RWPE2 (cell line): ENCODE data around the gene SNTB2.
"Not testable (repeated sequence)": the region's sequence is repeated elsewhere in the genome, so short reads cannot be mapped to it uniquely, and the experiment has no call there.

Experiments
- ATAC-seq: fragments of 200-7000 bp; cut with Tn5 transposase; 3 replicates; pipeline ENCODE4 v1.9.1; 2021; ENCODE audit warnings: low read depth
- DNase-seq: peaks from one replicate; pipeline ENCODE4 v3.0.0-alpha.2; 2020; ENCODE audit warnings: low spot score
- H3K27ac ChIP-seq: fragments of 450-650 bp; 2 replicates; pipeline ENCODE4 v1.5.1; 2017; ENCODE audit warnings: mild to moderate bottlenecking; ENCODE audit not compliant: poor library complexity, severe bottlenecking
- H3K27me3 ChIP-seq: fragments of 250-450 bp; sonication (Bioruptor Pico); 2 replicates; pipeline ENCODE4 v1.5.1; 2021; ENCODE audit warnings: mild to moderate bottlenecking, moderate library complexity; ENCODE audit not compliant: insufficient read depth, poor library complexity, severe bottlenecking
- H3K36me3 ChIP-seq: fragments of 250-450 bp; sonication (Bioruptor Pico); 2 replicates; pipeline ENCODE4 v1.5.1; 2020; ENCODE audit warnings: low read depth, mild to moderate bottlenecking, moderate library complexity
- H3K4me1 ChIP-seq: fragments of 250-450 bp; sonication (Bioruptor Pico); 2 replicates; pipeline ENCODE4 v1.5.1; 2021; ENCODE audit warnings: mild to moderate bottlenecking, moderate library complexity; ENCODE audit not compliant: insufficient read depth, poor library complexity, severe bottlenecking
- H3K4me3 ChIP-seq: fragments of 250-450 bp; sonication (Bioruptor Pico); 2 replicates; pipeline ENCODE4 v1.5.1; 2021; ENCODE audit warnings: mild to moderate bottlenecking, moderate library complexity; ENCODE audit not compliant: severe bottlenecking
- H3K9me3 ChIP-seq: fragments of 250-450 bp; sonication (Bioruptor Pico); 2 replicates; pipeline ENCODE4 v1.5.1; 2021; ENCODE audit warnings: mild to moderate bottlenecking, moderate library complexity; ENCODE audit not compliant: severe bottlenecking
- CTCF ChIP-seq: fragments of 450-650 bp; IDR thresholded peaks from one replicate; pipeline ENCODE4 v1.5.1; 2017; ENCODE audit warnings: mild to moderate bottlenecking, moderate library complexity; ENCODE audit not compliant: poor library complexity, severe bottlenecking

The SNTB2 gene

GRCh38 chr16:69186642-69187445 is at the start of gene SNTB2:
SNTB2 (plus strand) TSS chr16:69187164; CDS start chr16:69187167, 3 bp downstream.
- Histone ChIP-seq H3K27ac (peak within 1 kb of the TSS; percentile 77), H3K4me1 (peaks cover 32% of the 10 kb centered on the region), H3K36me3 (no peaks in the 10 kb centered on the region), H3K4me3 (peak within 1 kb of the TSS; percentile 86), H3K27me3 (no peaks in the 10 kb centered on the region), H3K9me3 (no peaks in the 10 kb centered on the region)
- DNase-seq: peak; percentile 94
- peak; percentile 89 for ATAC-seq
- peak; percentile 2 for TF ChIP-seq CTCF

- no peak overlapping the region for H3K4me3 ChIP-seq
These were observed 48.4 kb upstream of the SNTB2 start for GRCh38 chr16:69138608-69139007.

GRCh38 chr16:69139464-69139863 is 47.5 kb upstream of the SNTB2 start:
- H3K4me3 ChIP-seq, H3K27me3 ChIP-seq, H3K9me3 ChIP-seq, H3K4me1 ChIP-seq, H3K27ac ChIP-seq, ATAC-seq, DNase-seq: not testable (repeated sequence)
- peaks cover 96% of the 10 kb centered on the region for H3K36me3 ChIP-seq

More at GRCh38 chr16:69138608-69139007, 48.4 kb upstream of the SNTB2 start:
- ATAC-seq (no peak), DNase-seq (no peak)
- Histone ChIP-seq H3K27me3 (no peaks in the 10 kb centered on the region), H3K36me3 (peaks cover 87% of the 10 kb centered on the region), H3K27ac (no peak overlapping the region), H3K4me1 (peaks cover 4% of the 10 kb centered on the region), H3K9me3 (no peaks in the 10 kb centered on the region)
- no peak for TF ChIP-seq CTCF

- Histone ChIP-seq H3K4me3 (no peak overlapping the region), H3K27me3 (no peaks in the 10 kb centered on the region), H3K9me3 (no peaks in the 10 kb centered on the region), H3K4me1 (no peaks in the 10 kb centered on the region), H3K27ac (no peak overlapping the region), H3K36me3 (peaks cover 98% of the 10 kb centered on the region)
- no peak for ATAC-seq
- DNase-seq: no peak
- no peak for TF ChIP-seq CTCF
These were observed 46.0 kb upstream of the SNTB2 start for GRCh38 chr16:69141014-69141413.

GRCh38 chr16:69141936-69142335 is 45.0 kb upstream of the SNTB2 start:
- H3K4me1 ChIP-seq: no peaks in the 10 kb centered on the region
- H3K4me3 ChIP-seq: no peak overlapping the region
- no peak overlapping the region for H3K27ac ChIP-seq
- H3K36me3 ChIP-seq: peaks cover 94% of the 10 kb centered on the region
- DNase-seq (no peak), ATAC-seq (no peak)
- H3K9me3 ChIP-seq: no peaks in the 10 kb centered on the region
- H3K27me3 ChIP-seq: no peaks in the 10 kb centered on the region
- TF ChIP-seq CTCF: no peak
